Neural progenitor cell (in vitro differentiated cells): ENCODE results near the gene CCDC106.

Experiments
- EZH2 ChIP-seq: fragments of 200-600 bp; sonication (generic); IDR thresholded peaks from 2 replicates; pipeline ENCODE4 v1.6.1; 2017; ENCODE audit warnings: antibody characterized with exemption, mild to moderate bottlenecking, moderate library complexity
- EZH2phosphoT487 ChIP-seq: fragments of 200-600 bp; sonication (generic); IDR thresholded peaks from 2 replicates; pipeline ENCODE4 v1.6.1; 2017; ENCODE audit warnings: antibody characterized with exemption
- TF ChIP-seq, protein P1 (sequence below): fragments of 200-600 bp; sonication (generic); IDR thresholded peaks from 2 replicates; pipeline ENCODE4 v1.5.1; 2017; ENCODE audit warnings: antibody characterized with exemption, mild to moderate bottlenecking

DNA sequence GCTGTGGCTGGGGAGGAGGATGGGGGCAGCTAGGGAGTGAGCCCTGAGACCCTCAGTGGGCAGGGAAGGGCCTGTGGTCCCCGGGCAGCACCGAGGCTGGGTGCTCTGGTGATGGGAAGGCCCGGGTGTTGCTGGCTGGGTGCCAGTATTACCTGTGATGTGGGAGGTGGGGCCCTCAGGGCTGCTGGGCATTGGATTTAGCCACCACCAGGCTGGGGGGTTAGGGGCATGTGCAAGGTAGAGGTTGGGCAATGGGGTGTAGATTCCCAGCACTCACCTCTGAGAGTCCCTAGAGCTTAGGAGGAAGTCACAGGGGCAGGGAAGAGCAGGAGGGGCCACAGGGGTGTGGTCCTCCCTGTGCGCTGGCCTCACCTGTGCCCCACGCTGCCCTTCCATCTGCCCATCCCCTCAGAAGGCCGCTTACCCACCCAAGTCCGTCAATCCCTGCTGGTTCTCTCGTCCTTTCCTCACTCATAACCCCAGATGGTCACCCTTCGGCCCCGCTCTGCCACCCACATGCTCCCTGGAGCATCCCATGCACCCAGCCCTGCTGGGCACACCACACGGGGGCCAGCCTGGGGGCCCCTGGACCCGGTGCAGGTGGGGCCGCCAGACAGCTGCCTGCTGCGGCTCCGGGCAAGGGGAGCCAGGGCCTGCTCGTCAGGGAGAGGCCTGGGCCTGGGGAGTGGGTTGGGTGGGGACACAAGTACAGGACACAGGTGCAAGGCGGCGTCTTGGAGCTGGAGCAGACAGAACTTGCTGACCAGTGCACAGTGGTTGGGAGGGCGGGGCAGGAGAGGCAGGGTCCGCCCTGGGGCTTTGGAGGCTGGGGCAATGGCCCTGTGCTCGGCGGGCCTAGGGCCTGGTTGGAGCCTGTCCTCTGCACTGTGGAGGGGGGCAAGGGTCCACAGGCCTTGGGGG is 39.5 kb downstream of the CCDC106 start:
- no peak for TF ChIP-seq EZH2
- TF ChIP-seq, protein P1, sequence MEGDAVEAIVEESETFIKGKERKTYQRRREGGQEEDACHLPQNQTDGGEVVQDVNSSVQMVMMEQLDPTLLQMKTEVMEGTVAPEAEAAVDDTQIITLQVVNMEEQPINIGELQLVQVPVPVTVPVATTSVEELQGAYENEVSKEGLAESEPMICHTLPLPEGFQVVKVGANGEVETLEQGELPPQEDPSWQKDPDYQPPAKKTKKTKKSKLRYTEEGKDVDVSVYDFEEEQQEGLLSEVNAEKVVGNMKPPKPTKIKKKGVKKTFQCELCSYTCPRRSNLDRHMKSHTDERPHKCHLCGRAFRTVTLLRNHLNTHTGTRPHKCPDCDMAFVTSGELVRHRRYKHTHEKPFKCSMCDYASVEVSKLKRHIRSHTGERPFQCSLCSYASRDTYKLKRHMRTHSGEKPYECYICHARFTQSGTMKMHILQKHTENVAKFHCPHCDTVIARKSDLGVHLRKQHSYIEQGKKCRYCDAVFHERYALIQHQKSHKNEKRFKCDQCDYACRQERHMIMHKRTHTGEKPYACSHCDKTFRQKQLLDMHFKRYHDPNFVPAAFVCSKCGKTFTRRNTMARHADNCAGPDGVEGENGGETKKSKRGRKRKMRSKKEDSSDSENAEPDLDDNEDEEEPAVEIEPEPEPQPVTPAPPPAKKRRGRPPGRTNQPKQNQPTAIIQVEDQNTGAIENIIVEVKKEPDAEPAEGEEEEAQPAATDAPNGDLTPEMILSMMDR, result no peak
- no peak for TF ChIP-seq EZH2phosphoT487
